Ecto neural progenitor cell (in vitro differentiated cells): Measurements from ENCODE around the gene KANTR.

Experiments used
- DNase-seq: peaks from one replicate; pipeline ENCODE4 v3.0.0-alpha.2; 2018; ENCODE audit warnings: low spot score

The KANTR gene

GRCh38 chrX:53093748-53094581 lies at the start of gene KANTR:
Gene KANTR (plus strand): TSS chrX:53094142. CDS start chrX:53124273, 30,131 bp downstream.
- peak; percentile 86 for DNase-seq

- no peak for DNase-seq
Observed at GRCh38 chrX:53044995-53045394, 48.9 kb upstream of the KANTR start.

GRCh38 chrX:53047228-53047627 lies 46.7 kb upstream of the KANTR start:
- no peak for DNase-seq

- peak; percentile 83 for DNase-seq
Observed at GRCh38 chrX:53048169-53049126, 45.5 kb upstream of the KANTR start, which contains the start of gene GPR173. Gene GPR173 (plus strand): TSS chrX:53048789. CDS start chrX:53076622, 27,833 bp downstream.

GRCh38 chrX:53049127-53049517 lies 44.8 kb upstream of the KANTR start:
- DNase-seq: no peak

GRCh38 chrX:53050841-53051240 lies 43.1 kb upstream of the KANTR start:
- DNase-seq: no peak

GRCh38 chrX:53055244-53055849 lies 38.6 kb upstream of the KANTR start:
- DNase-seq: no peak

GRCh38 chrX:53056292-53056691 lies 37.6 kb upstream of the KANTR start:
- DNase-seq: no peak

GRCh38 chrX:53065104-53065503 lies 28.8 kb upstream of the KANTR start:
- no peak for DNase-seq

GRCh38 chrX:53071064-53071463 lies 22.9 kb upstream of the KANTR start:
- no peak for DNase-seq

- DNase-seq: no peak
Observed at GRCh38 chrX:53071604-53072417, 22.1 kb upstream of the KANTR start.

GRCh38 chrX:53072418-53073114 lies 21.4 kb upstream of the KANTR start:
- DNase-seq: no peak

- no peak for DNase-seq
Observed at GRCh38 chrX:53073115-53073586, 20.8 kb upstream of the KANTR start.

- DNase-seq: no peak
Observed at GRCh38 chrX:53075011-53075410, 18.9 kb upstream of the KANTR start.

- no peak for DNase-seq
Observed at GRCh38 chrX:53076671-53077070, 17.3 kb upstream of the KANTR start.

- DNase-seq: no peak
Observed at GRCh38 chrX:53077207-53078197, 16.4 kb upstream of the KANTR start.

GRCh38 chrX:53078943-53079342 lies 15.0 kb upstream of the KANTR start:
- no peak for DNase-seq

- DNase-seq: no peak
Observed at GRCh38 chrX:53080628-53081580, 13.0 kb upstream of the KANTR start.
